NCI-H128 (cell line): ENCODE data around the gene LGI1.
"Not testable (repeated sequence)": the region's sequence is repeated elsewhere in the genome, so short reads cannot be mapped to it uniquely, and the experiment has no call there.

Experiments used
- DNase-seq: peaks from one replicate; lab custom pipeline; 2025; ENCODE audit not compliant: unreplicated experiment; lab: John Stamatoyannopoulos, UW

Gene LGI1

DNA sequence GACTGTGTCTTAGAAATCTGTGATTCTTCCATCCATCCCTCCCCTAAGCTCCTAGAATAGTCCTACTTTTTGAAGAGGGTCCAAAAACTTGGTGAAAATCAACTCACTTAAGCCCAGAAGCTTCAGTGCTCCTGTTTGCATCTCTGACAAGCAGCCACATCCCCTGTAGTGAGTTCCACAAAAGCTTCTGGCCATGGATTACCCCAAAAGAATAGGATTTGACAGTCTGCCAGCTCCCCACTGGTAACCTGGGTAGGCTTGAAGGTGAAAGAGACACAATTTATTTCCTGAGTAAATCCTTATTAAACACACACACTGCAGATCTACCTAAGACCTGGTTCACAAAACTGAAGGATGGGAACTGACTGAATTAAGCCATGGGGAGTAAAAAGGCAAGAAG is 46.5 kb downstream of the LGI1 start:
- no peak for DNase-seq

- no peak for DNase-seq
Observed at GRCh38 chr10:93806903-93807302, 49.2 kb downstream of the LGI1 start.

DNA sequence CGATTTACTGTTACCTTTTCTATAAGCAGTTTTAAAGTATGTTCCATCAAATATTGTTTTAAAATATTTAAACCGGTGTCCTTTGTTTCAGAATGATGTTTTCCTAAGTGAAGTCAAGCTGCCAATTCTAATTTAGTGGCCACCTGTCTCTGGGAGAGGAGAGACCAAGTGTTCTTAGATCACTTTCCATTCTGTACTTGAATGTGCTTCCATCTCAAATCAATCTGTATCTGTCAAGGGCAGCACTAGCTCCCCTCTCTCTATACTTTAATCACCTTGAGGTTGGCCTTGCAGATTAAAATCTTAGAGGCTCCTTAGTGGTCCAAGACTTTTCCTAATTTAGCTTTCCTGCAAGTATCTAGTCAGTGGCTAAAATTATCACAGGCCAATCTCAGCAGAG is 49.6 kb downstream of the LGI1 start:
- no peak for DNase-seq

DNA sequence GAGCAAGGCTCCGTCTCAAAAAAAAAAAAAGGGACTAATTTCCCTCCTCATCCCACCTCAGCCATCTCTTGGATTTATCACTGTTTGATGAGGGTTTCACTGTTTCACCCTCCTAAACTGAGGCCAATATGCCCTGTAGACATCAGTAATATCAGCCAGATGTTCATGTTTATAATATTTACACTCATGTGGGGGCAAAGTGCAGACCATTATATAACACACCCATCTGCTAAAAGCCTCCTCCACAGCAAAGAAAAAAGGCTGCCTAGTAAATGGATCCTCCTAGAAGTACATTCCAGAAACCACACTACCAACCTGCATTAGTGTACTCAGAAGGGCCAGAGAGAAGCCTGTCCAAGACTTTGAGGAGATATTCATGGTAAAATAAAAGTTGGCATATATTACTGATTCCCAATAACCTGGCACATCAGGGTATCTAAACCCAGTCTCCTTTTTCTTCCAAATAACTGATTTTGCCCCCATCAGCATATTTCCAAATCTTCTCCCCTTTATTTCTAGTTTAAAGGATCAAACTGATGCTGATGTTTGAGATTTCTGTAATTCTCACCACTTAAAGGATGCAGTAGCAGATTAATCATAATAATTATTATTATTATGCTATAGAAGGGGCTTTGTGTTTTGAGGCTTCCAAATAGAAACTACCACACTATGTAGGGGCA is 55.1 kb downstream of the LGI1 start:
- no peak for DNase-seq

- DNase-seq, result no peak
Observed at GRCh38 chr10:93813507-93814465, 56.0 kb downstream of the LGI1 start.

GRCh38 chr10:93815304-93816096 is 57.8 kb downstream of the LGI1 start:
- no peak for DNase-seq

DNA sequence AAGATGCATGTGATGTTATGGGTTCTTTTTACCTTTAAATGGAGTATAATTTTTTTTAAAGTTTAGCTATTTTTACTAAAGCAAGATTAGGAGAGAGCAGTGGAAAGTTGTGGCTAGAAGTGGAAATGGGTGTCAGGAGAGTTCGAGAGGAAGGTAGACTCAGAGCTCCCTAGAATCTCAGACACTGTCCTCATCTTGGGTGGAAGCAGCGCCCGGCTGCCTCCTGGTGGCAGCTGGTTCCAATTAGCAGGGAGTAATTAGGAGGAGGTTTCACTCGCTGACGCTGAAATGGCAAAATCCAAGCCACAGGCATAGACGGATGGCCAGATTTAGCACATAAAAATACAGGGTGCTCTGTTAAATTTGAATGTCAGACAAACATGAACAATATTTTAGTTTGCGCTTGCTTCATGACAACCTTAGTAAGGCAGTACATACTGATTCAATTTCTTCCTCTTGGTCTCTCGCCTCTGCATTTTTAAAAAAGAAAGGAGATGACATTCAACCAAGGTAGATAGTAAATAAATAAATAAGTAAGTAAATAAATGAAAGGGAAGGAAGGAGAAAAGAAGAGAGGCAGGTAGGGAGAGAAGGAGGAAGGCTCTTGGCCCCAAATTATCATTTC is 58.5 kb downstream of the LGI1 start:
- DNase-seq, result no peak

DNA sequence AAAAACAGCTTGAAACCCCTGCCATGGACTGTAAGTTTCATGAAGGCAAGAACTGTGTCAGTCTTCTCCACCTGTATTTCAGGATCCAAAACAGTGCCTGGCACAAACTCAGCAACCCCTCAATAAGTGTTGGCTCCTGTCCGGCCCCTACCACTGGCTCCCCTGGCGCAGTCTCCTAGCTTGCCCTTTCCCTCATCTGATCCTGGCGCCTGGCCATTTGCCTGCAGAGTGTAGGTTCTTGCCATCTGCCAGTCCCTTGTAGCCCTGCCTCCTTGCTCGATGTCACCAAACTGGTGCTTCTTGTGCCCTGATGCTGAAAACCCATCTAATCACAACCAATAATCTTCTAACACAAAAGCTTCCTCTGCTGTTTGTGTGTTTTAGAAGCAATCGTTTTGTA is 60.4 kb downstream of the LGI1 start:
- no peak for DNase-seq

DNA sequence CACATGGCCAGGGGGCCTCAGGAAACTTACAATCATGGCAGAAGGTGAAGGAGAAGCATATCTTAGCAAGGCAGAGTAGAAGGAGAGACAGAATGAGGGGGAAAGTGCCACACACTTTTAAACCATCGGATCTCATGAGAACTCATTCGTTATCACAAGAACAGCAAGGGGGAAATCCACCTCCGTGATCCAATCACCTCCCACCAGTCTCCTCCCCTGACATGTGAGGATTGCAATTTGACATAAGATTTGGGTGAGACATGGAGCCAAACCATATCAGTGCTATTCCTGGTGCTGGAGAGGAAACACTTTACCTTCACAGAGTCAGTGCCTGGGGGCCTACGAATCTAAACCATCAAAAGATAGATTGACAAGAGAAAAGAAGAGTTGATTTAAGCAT is 61.8 kb downstream of the LGI1 start:
- no peak for DNase-seq

DNA sequence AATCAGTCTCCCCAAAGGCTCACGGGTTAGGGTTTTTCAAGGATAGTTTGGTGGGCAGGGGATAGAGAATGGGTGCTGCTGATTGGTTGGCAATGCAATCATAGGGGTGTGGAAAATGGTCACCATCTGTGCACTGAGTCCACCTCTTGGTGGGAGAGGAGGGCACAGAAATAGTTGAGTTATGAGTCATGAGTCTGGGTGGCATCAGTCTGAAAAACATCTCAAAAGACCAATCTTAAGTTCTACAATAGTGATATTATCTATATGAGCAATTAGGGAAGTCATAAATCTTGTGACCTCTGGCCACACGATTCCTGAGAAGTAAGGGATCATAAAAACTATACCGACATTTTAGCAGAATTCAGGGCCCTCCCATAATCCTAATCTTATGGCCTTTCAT is 62.7 kb downstream of the LGI1 start:
- DNase-seq, result no peak

GRCh38 chr10:93821051-93821772 is 63.5 kb downstream of the LGI1 start:
- DNase-seq, result no peak

- no peak for DNase-seq
Observed at GRCh38 chr10:93826355-93826754, 68.6 kb downstream of the LGI1 start.

DNA sequence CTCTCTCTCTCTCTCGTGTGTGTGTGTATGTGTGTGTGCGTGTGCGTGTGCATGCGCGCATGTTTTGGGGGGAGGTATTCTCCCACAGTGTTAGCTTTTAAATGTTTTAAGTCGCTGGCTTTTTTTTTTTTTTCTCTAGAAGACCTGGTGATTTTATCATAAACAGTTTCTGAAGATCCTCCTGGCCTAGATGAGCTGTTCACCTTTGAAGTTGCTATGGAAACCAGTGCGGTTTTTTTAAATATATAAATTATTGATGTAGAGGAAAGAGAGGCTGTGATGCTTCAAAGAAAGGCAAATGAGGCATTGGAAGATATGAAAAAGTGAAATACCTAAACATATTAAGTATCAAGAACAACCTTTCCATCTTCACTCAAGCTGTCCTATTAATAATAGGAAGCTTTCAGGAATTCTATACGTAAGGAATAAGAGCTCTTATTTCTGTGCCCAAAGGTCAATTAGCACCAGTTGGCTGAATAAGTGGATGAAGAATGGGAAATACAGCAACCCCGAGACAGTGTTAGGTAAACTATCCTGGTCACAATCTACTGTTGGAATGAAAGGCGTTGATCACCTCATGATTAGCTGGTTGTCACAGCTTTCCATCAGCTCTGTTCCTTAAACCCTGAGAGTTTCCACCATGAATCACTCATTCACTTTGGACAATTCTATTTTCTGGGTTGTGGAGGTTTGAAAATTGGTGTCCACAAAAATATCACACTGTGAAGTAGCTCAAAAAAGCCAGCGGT is 69.5 kb downstream of the LGI1 start:
- no peak for DNase-seq

- DNase-seq, result not testable (repeated sequence)
Observed at GRCh38 chr10:93831065-93831464, 73.3 kb downstream of the LGI1 start.

GRCh38 chr10:93835770-93836169 is 78.0 kb downstream of the LGI1 start:
- no peak for DNase-seq

- no peak for DNase-seq
Observed at GRCh38 chr10:93837822-93838221, 80.1 kb downstream of the LGI1 start.

DNA sequence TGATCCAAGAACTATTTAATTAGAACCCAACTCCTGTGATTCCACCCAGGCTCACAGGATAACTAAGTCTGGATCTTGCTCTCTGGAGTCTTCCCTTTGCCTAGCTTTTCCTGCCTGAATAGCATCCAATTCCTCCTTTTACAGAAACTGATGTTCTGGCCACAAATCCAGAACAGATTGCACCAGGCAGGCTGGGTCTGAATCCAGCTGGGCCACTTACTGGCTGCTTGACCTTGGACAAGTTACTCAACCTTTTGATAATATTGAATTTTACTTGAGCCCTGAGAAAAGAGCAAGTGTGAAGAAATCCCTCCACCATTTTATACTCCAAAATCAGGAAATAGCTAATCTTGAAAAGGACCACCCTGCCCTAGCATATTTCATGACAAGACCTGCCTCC is 80.5 kb downstream of the LGI1 start:
- no peak for DNase-seq

DNA sequence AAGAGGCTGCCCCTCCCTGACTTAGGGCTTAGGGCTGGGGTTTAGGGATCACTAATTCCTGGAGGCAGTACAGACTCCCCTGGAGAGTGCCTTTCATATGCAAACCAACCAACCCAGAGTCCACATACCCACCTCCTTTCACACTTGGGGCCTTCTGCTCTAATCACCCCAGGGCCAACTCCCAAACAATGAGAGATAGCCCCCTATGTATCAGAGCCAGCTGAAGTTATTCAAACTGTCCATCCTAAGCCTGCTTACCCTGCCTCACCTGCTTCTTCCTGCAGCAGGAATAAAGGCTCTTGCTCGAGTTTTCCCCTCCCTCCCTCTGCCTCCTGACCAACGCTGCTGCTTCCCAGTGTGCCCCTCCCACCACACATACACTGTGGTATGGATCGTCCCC is 84.2 kb downstream of the LGI1 start:
- no peak for DNase-seq

DNA sequence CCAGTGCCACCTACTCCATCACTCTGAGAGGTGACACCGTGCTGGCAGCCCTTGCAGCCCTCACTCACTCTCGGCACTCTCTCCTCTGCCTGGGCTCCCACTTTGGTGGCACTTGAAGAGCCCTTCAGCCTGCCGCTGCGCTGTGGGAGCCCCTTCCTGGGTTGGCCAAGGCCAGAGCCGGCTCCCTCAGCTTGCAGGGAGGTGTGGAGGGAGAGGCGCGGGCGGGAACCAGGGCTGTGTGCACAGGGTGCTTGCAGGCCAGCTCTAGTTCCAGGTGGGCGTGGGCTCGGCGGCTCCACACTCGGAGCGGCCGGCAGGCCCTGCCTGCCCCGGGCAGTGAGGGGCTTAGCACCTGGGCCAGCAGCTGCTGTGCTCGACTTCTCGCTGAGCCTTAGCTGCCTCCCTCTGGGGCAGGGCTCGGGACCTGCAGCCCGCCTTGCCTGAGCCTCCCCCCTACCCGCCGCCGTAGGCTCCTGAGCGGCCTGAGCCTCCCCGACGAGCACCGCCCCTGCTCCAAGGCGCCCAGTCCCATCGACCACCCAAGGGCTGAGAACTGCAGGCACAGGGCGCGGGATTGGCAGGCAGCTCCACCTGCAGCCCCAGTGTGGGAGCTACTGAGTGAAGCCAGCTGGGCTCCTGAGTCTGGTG is 87.4 kb downstream of the LGI1 start:
- no peak for DNase-seq
